GM10248 (cell line): Measurements from ENCODE around the gene DYSF.

Source experiments
- CTCF ChIA-PET: fragments of 300-600 bp; sonication (Branson Sonifier 250); formaldehyde crosslinking; extraction: SDS; loops from one replicate; lab custom pipeline; 2021; ENCODE audit warnings: antibody characterized with exemption; lab: Yijun Ruan, JAX
- POLR2A ChIA-PET: fragments of 350-650 bp; sonication (Branson Sonifier 250); formaldehyde crosslinking; extraction: SDS; loops from one replicate; lab custom pipeline; 2020; ENCODE audit warnings: antibody characterized with exemption; lab: Yijun Ruan, JAX
- DNase-seq: peaks from one replicate; pipeline ENCODE4 v3.0.0; 2012; ENCODE audit errors: extremely low spot score
- TF ChIP-seq, protein P1 (sequence below): IDR thresholded peaks from 2 replicates; pipeline ENCODE4 v1.5.1; 2012; ENCODE audit warnings: mild to moderate bottlenecking, low read depth; ENCODE audit errors: extremely low read depth, missing control alignments, control extremely low read depth

The DYSF gene

DNA sequence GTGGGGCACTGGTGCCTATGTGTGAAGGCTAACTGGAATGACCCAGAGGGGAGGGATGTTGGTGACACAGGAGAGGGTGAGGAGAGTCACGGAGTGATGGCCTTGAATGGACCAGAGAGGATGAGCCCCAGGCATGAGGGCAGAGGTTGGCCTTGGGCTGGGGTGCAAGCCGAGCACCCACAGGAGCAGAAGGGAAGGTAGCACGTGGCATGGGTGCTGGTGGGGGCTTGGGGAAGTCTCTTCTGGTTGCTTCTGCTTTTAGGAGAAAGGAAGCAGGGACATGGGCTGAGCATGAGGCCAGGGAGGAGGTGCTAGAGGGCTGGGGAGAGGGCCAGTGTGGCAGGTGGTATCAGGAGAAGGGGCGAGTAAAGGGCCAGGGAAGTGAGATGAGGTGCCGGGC is 183.8 kb downstream of the DYSF start:
- CTCF ChIA-PET: no interaction called here
- TF ChIP-seq, protein P1, sequence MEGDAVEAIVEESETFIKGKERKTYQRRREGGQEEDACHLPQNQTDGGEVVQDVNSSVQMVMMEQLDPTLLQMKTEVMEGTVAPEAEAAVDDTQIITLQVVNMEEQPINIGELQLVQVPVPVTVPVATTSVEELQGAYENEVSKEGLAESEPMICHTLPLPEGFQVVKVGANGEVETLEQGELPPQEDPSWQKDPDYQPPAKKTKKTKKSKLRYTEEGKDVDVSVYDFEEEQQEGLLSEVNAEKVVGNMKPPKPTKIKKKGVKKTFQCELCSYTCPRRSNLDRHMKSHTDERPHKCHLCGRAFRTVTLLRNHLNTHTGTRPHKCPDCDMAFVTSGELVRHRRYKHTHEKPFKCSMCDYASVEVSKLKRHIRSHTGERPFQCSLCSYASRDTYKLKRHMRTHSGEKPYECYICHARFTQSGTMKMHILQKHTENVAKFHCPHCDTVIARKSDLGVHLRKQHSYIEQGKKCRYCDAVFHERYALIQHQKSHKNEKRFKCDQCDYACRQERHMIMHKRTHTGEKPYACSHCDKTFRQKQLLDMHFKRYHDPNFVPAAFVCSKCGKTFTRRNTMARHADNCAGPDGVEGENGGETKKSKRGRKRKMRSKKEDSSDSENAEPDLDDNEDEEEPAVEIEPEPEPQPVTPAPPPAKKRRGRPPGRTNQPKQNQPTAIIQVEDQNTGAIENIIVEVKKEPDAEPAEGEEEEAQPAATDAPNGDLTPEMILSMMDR: no peak
- POLR2A ChIA-PET: no interaction called here
- DNase-seq: no peak

DNA sequence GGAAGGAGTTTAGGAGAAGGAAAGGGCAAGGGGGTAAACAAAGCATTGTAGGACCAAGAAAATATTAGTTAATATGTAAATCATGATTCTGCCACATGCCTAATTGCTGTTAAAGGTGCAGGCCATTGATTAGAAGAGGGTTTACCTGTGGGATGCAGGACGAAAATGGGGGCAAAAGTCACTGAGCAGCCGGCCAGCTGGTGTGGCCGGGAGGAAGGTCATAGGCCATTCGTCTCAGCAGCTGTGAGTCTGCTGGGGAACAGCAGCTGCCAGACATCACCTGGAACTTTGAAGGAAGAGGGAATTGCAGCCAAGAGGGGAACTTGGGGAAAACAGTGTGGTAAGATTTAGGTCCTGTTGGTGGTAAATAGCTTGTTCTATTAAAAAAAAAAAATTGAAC is 184.4 kb downstream of the DYSF start:
- ChIA-PET CTCF (no interaction called here), POLR2A (no interaction called here)
- DNase-seq: no peak
- TF ChIP-seq, protein P1: no peak

DNA sequence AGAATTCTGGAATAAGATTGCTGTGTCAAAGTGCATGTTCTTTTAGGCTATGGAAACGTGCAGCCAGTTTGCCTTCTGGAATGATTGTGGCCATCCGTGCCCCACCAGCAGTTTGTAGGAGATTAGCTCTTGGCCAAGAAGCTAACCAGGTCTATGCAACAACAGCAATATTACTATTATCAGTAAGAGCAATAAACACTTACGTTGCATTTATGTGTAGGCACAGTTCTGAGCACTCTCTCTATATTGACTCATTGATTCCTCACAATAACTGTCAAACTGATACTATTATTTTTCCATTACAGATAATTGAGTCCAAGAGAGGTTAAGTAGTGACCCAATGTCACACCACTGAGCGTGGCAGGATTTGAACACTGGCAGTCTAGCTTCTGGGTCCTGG is 186.4 kb downstream of the DYSF start:
- no peak for DNase-seq
- TF ChIP-seq, protein P1: no peak
- CTCF ChIA-PET: no interaction called here
- POLR2A ChIA-PET: no interaction called here

DNA sequence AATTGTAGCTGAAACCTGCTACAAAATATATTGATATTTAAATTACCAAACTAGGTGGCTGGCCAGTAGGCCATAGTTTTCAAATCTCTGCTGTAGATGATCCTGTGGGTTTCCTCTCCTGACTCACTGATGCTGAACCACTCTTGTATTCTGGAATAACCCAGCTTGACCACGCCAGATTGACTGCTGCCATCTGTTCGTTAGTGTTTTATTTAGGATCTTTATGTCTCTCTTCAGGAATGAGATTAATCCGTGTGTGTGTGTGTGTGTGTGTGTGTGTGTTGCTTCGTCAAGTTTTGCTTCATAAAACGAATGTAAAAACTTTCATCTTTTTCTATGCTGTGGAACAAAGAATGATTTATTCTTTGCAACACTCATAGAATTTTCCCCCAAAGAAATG is 187.1 kb downstream of the DYSF start:
- ChIA-PET CTCF (no interaction called here), POLR2A (no interaction called here)
- DNase-seq: no peak
- TF ChIP-seq, protein P1: no peak

DNA sequence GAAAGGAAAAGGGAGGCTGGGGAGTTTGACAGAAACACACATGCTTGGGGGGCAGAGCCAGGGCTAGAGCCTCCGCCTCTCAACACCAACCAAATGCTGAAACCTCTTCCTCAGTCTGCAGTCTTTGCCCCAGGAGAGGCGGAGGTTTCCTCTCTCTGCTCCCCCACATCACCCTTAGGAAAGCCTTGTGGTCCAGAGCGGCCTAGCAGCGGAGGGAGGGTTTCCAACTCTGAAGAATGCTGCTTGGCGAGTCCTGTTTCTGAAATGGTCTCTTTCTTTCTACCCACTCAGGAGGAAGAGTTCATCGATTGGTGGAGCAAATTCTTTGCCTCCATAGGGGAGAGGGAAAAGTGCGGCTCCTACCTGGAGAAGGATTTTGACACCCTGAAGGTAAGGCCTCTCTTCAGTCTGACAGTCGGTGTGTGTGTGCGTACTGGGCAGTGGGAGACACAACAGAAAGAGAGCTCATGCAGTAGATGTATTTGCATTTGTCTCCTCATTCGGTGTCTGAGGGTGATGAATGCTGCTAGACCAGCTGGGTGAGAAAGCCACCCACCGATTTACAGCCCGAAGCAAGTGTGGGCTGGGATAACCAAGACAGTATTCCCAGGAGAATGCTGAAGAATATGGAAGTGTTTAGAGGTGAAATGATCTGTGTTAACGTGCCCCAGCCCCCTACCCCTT is 190.5 kb downstream of the DYSF start:
- TF ChIP-seq, protein P1: no peak
- no peak for DNase-seq
- CTCF ChIA-PET: no interaction called here
- POLR2A ChIA-PET: no interaction called here

DNA sequence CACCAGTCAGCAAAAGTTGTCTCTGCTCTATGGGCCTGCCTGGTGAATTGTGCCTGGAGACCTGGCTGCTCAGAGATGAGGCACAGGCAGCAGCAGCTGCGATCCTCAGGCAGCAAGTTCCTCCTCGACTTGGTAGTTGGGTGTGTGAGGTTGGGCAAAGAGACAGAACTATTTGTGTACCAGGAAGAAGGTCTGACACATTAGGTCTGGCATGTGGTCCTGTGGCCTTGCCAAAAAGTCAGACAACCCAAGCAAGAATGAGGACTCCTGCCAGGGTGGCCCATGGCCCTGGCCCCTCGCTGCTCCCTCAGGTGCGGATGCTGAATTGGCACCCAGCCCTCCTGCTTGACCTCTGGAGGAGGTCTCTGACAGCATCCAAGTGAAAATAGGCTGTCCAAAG is 192.7 kb downstream of the DYSF start:
- POLR2A ChIA-PET: no interaction called here
- TF ChIP-seq, protein P1: no peak
- CTCF ChIA-PET: no interaction called here
- no peak for DNase-seq
